Endodermal cell (in vitro differentiated cells): ENCODE results near the gene CEACAM18. TPM values are rescaled to one million over a fixed set of nuclear protein-coding genes. Genes with fewer than 3 reads are reported as not detected.

ENCODE experiments used
- DNase-seq: peaks from one replicate; pipeline ENCODE4 v3.0.0-alpha.2; 2017
- H3K27ac ChIP-seq: 2 replicates; pipeline ENCODE4 v1.5.1; 2013; ENCODE audit warnings: mild to moderate bottlenecking, low read depth, low read length, moderate library complexity
- H3K27me3 ChIP-seq: 2 replicates; pipeline ENCODE4 v1.6.1; 2013; ENCODE audit warnings: mild to moderate bottlenecking, low read length, moderate library complexity; ENCODE audit not compliant: insufficient read depth, control insufficient read depth, poor library complexity, severe bottlenecking
- H3K36me3 ChIP-seq: 2 replicates; pipeline ENCODE4 v1.7.0; 2013; ENCODE audit warnings: mild to moderate bottlenecking, low read length, moderate library complexity; ENCODE audit not compliant: control insufficient read depth, insufficient read depth
- H3K4me1 ChIP-seq: one replicate; pipeline ENCODE4 v1.7.0; 2013; ENCODE audit warnings: low read length; ENCODE audit not compliant: control insufficient read depth, insufficient read depth
- H3K4me3 ChIP-seq: 2 replicates; pipeline ENCODE4 v1.5.1; 2013; ENCODE audit warnings: mild to moderate bottlenecking, low read length, moderate library complexity
- H3K9ac ChIP-seq: 2 replicates; pipeline ENCODE4 v1.6.1; 2013; ENCODE audit warnings: mild to moderate bottlenecking, low read length, moderate library complexity; ENCODE audit not compliant: poor library complexity, severe bottlenecking; ENCODE audit errors: extremely low read depth
- H3K9me3 ChIP-seq: 2 replicates; pipeline ENCODE4 v1.6.1; 2013; ENCODE audit warnings: mild to moderate bottlenecking, low read length, moderate library complexity; ENCODE audit not compliant: control insufficient read depth
- H3K27ac Mint-ChIP-seq: 2 replicates; pipeline ENCODE4 v1.8.0; 2020; ENCODE audit warnings: mixed read lengths
- H3K27me3 Mint-ChIP-seq: 2 replicates; pipeline ENCODE4 v1.8.0; 2021; ENCODE audit warnings: mild to moderate bottlenecking, mixed read lengths; ENCODE audit not compliant: insufficient read depth
- H3K36me3 Mint-ChIP-seq: 2 replicates; pipeline ENCODE4 v1.8.0; 2020; ENCODE audit warnings: low read depth, mixed read lengths
- H3K4me1 Mint-ChIP-seq: 2 replicates; pipeline ENCODE4 v1.8.0; 2020; ENCODE audit warnings: mixed read lengths
- H3K4me3 Mint-ChIP-seq: 2 replicates; pipeline ENCODE4 v1.8.0; 2020; ENCODE audit warnings: mild to moderate bottlenecking, moderate library complexity, mixed read lengths
- H3K9me3 Mint-ChIP-seq: 2 replicates; pipeline ENCODE4 v1.8.0; 2020; ENCODE audit warnings: mild to moderate bottlenecking, mixed read lengths
- WGBS, 2 experiments: methylation state at CpG; one replicate each; pipeline versions ENCODE4 v1.1.5 to v1.1.7; 2013; ENCODE audit warnings: missing lambda C conversion rate in 2 of 2, mixed read lengths in 1 of 2; ENCODE audit not compliant: insufficient coverage in 1 of 2, insufficient read length in 1 of 2; 5-methylcytosine and 5-hydroxymethylcytosine counted together
- total RNA-seq, 2 donors: library from RNA; stranded (reverse); fragmentation: NEBNext Ultra II Directional in 1 of 2; extraction: Animal tissue kit (Norgen Biotek cat#: 25700) in 1 of 2; gene quantifications; 2 replicates in 1 of 2; 3 replicates in 1 of 2; pipeline ENCODE4 v1.2.1, GENCODE V29; 2021
- TF ChIP-seq, protein P1 (sequence below): fragments of 200-600 bp; sonication (generic); conservative IDR thresholded peaks from 2 replicates; pipeline ENCODE4 v1.5.0; 2021; ENCODE audit warnings: antibody characterized with exemption, mild to moderate bottlenecking

The CEACAM18 gene
- total RNA-seq, 2 donors from 2014 or later = not detected

DNA sequence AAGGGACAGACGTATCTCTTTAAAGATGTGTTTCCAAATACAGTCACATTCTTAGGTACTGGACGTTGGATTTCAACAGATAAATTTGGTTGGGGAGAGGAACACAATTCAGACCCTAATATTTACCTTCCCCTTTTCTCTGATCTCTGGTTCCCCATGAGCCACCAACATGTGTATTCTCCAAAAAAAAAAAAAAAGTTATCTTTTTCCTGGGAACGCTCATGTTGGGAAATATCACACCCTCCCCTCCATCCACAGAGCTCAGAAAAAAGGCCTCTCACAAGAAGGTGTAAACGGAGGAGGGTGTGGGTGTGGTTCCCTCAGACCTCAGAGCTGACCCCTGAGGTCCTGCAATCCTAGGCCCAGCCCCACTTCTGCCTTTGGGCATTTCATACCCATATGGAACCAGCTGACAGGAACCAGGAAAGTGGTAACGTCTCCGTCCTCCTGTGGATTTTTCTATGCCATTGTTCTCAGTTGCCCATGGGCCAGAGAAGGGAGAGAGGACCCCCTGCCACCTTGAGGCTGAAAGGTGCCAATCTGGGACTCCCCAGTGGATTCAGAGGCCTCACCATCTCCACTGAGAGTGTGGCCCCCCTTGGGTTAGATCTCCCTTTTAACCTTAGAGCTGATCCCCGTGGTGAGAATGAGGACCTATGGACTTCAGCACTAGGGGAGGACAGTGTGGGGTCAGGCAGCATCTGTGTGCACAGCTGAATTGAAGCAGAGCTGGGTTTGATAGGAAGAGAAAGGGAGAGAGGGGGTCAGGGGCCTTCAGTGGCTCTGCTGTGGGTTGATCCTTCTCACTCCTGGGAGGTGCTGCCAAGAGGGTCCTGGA, 31.7 kb downstream of the CEACAM18 start:
- no peaks in the 10 kb centered on the region for H3K36me3 ChIP-seq
- H3K9me3 ChIP-seq = no peaks in the 10 kb centered on the region
- Mint-ChIP-seq H3K27ac (no peak overlapping the region), H3K27me3 (peaks cover 37% of the 10 kb centered on the region), H3K36me3 (no peaks in the 10 kb centered on the region), H3K4me1 (no peaks in the 10 kb centered on the region), H3K9me3 (no peaks in the 10 kb centered on the region), H3K4me3 (no peak overlapping the region)
- no peak overlapping the region for H3K4me3 ChIP-seq
- H3K27me3 ChIP-seq = peaks cover 23% of the 10 kb centered on the region
- no peaks in the 10 kb centered on the region for H3K4me1 ChIP-seq
- DNase-seq = no peak
- H3K27ac ChIP-seq = no peak overlapping the region
- 60 to 68% methylated on average over 1 to 7 of the region's 7 CpGs for WGBS, 2 experiments
- no peak overlapping the region for H3K9ac ChIP-seq
- TF ChIP-seq, protein P1, sequence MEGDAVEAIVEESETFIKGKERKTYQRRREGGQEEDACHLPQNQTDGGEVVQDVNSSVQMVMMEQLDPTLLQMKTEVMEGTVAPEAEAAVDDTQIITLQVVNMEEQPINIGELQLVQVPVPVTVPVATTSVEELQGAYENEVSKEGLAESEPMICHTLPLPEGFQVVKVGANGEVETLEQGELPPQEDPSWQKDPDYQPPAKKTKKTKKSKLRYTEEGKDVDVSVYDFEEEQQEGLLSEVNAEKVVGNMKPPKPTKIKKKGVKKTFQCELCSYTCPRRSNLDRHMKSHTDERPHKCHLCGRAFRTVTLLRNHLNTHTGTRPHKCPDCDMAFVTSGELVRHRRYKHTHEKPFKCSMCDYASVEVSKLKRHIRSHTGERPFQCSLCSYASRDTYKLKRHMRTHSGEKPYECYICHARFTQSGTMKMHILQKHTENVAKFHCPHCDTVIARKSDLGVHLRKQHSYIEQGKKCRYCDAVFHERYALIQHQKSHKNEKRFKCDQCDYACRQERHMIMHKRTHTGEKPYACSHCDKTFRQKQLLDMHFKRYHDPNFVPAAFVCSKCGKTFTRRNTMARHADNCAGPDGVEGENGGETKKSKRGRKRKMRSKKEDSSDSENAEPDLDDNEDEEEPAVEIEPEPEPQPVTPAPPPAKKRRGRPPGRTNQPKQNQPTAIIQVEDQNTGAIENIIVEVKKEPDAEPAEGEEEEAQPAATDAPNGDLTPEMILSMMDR = no peak

DNA sequence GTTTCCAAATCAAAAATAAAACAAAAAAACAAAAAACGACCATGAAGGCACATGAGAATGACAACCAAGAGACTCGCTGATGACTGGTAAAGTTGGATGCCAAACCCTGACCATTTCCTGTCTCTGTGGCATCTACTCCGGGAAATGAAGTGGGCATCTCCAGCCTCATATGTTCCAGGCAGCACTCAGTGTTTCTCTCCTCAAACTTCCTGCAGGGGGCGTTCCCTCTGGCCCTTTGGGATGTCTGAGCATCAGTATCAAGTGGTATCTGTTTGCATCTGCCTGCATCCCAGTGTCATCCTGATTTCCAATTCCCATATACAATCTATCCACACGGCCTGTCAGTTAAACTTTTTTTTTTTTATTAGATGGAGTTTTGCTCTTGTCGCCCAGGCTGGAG, 33.0 kb downstream of the CEACAM18 start:
- Mint-ChIP-seq H3K4me1 (no peaks in the 10 kb centered on the region), H3K36me3 (no peaks in the 10 kb centered on the region), H3K4me3 (no peak overlapping the region), H3K27me3 (peaks cover 34% of the 10 kb centered on the region), H3K27ac (no peak overlapping the region), H3K9me3 (no peaks in the 10 kb centered on the region)
- no peaks in the 10 kb centered on the region for H3K9me3 ChIP-seq
- peaks cover 23% of the 10 kb centered on the region for H3K27me3 ChIP-seq
- H3K36me3 ChIP-seq = no peaks in the 10 kb centered on the region
- H3K4me1 ChIP-seq = no peaks in the 10 kb centered on the region
- DNase-seq = peak; percentile 75
- 18 to 20% methylated on average over 4 to 5 of the region's 6 CpGs for WGBS, 2 experiments
- no peak overlapping the region for H3K4me3 ChIP-seq
- TF ChIP-seq, protein P1 = peak; percentile 82
- no peak overlapping the region for H3K27ac ChIP-seq
- no peak overlapping the region for H3K9ac ChIP-seq

DNA sequence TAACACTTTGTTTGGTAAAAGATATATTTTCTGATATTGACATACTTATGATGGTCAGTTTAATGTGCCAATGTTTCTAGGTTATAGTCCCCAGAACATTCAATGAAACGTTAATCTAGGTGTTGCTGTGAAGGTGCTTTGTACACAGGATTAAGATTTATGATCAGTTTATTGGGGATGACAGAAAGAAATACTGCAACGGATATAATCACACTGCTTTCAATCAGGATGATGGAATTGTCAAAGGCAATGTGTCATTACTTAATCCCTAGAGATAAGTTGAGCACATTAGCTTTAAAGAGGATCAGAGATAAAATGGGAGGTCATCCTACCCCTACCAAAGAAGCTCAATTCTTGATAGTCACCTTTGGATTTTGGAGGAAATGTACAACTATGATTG, 35.6 kb downstream of the CEACAM18 start:
- Mint-ChIP-seq H3K9me3 (peaks cover 6% of the 10 kb centered on the region), H3K36me3 (no peaks in the 10 kb centered on the region), H3K27ac (no peak overlapping the region), H3K27me3 (peaks cover 30% of the 10 kb centered on the region), H3K4me1 (no peaks in the 10 kb centered on the region), H3K4me3 (no peak overlapping the region)
- Histone ChIP-seq H3K27ac (no peak overlapping the region), H3K36me3 (no peaks in the 10 kb centered on the region), H3K4me1 (no peaks in the 10 kb centered on the region), H3K27me3 (peaks cover 23% of the 10 kb centered on the region), H3K9me3 (no peaks in the 10 kb centered on the region), H3K4me3 (no peak overlapping the region), H3K9ac (no peak overlapping the region)
- DNase-seq = no peak
- 35 to 45% methylated on average over 2 of the region's 2 CpGs for WGBS, 2 experiments
- TF ChIP-seq, protein P1 = no peak
